Vagina (tissue), 2 donors: ENCODE data around the gene LIN7C.

ENCODE experiments used
- CTCF ChIP-seq, 3 experiments: fragments of 450-650 bp in 2 of 3; fragments of 200-600 bp in 1 of 3; sonication (generic) in 1 of 3; IDR thresholded peaks; one replicate each; pipeline ENCODE4 v1.5.1; 2017 to 2019; ENCODE audit warnings: antibody characterized with exemption in 3 of 3, mild to moderate bottlenecking in 2 of 3, moderate library complexity in 2 of 3
- POLR2A ChIP-seq, 2 donors: fragments of 450-650 bp; IDR thresholded peaks; one replicate each; pipeline ENCODE4 v1.6.1; 2017; ENCODE audit warnings: antibody characterized with exemption in 2 of 2, mild to moderate bottlenecking in 2 of 2, moderate library complexity in 2 of 2
- POLR2AphosphoS5 ChIP-seq, 2 donors: sonication (generic); formaldehyde crosslinking; IDR thresholded peaks; one replicate each; pipeline ENCODE4 v1.9.0; 2017; ENCODE audit warnings: antibody characterized with exemption in 2 of 2, mild to moderate bottlenecking in 2 of 2, low read depth in 1 of 2; ENCODE audit not compliant: insufficient read depth in 1 of 2

- TF ChIP-seq POLR2A (IDR thresholded peaks at IDR 0.05) (no peak), CTCF (IDR thresholded peaks at IDR 0.05) (no peak), POLR2AphosphoS5 (IDR thresholded peaks at IDR 0.05; ENCODE audit: insufficient read depth in 1 of 2, low read depth in 1 of 2) (no peak)
Observed at GRCh38 chr11:27473017-27473406, 33.6 kb downstream of the LIN7C start.
